Measurements from ENCODE around the gene NLRC5. TPM values are rescaled to one million over a fixed set of nuclear protein-coding genes. Genes with fewer than 3 reads are reported as not detected.
"Not testable (repeated sequence)": the region's sequence is repeated elsewhere in the genome, so short reads cannot be mapped to it uniquely, and the experiment has no call there.

Gene NLRC5
- total RNA-seq, 1 donor from 2014 or later: 4.5 TPM

GRCh38 chr16:57000271-57001025 is 11.1 kb downstream of the NLRC5 start:
- DNase-seq (ENCODE audit: low read depth): no peak
- no peak overlapping the region for H3K4me3 ChIP-seq (ENCODE audit: low read depth, low read length)
- TF ChIP-seq CTCF (conservative IDR thresholded peaks at IDR 0.05; ENCODE audit: low read depth, low read length): no peak

- DNase-seq (ENCODE audit: low read depth): no peak
- TF ChIP-seq CTCF (conservative IDR thresholded peaks at IDR 0.05; ENCODE audit: low read depth, low read length): no peak
- no peak overlapping the region for H3K4me3 ChIP-seq (ENCODE audit: low read depth, low read length)
Observed at GRCh38 chr16:57001026-57001679, 11.8 kb downstream of the NLRC5 start.

GRCh38 chr16:57003439-57004386 is 14.4 kb downstream of the NLRC5 start:
- DNase-seq (ENCODE audit: low read depth): no peak
- no peak overlapping the region for H3K4me3 ChIP-seq (ENCODE audit: low read depth, low read length)
- TF ChIP-seq CTCF (conservative IDR thresholded peaks at IDR 0.05; ENCODE audit: low read depth, low read length): no peak

GRCh38 chr16:57004387-57005250 is 15.3 kb downstream of the NLRC5 start:
- no peak for TF ChIP-seq CTCF (conservative IDR thresholded peaks at IDR 0.05; ENCODE audit: low read depth, low read length)
- no peak for DNase-seq (ENCODE audit: low read depth)

GRCh38 chr16:57005597-57005996 is 16.2 kb downstream of the NLRC5 start:
- DNase-seq (ENCODE audit: low read depth); H3K4me3 ChIP-seq (ENCODE audit: low read depth, low read length): not testable (repeated sequence)

More at GRCh38 chr16:57004387-57005250, 15.3 kb downstream of the NLRC5 start:
- no peak overlapping the region for H3K4me3 ChIP-seq (ENCODE audit: low read depth, low read length)

GRCh38 chr16:57007050-57007449 is 17.7 kb downstream of the NLRC5 start:
- H3K4me3 ChIP-seq (ENCODE audit: low read depth, low read length): no peak overlapping the region
- DNase-seq (ENCODE audit: low read depth): no peak
- no peak for TF ChIP-seq CTCF (conservative IDR thresholded peaks at IDR 0.05; ENCODE audit: low read depth, low read length)
